ENCODE measurements around the gene SPDEF.

- no peak for TF ChIP-seq CTCF (IDR thresholded peaks at IDR 0.05)
- TF ChIP-seq POLR2A (IDR thresholded peaks at IDR 0.05): no peak
Measured at GRCh38 chr6:34585512-34586061, 29.5 kb upstream of the SPDEF start.
